ENCODE results near the gene SMAGP.
A peak's percentile ranks its signal among the peaks of the same experiment; 100 is the strongest.

Gene SMAGP

DNA sequence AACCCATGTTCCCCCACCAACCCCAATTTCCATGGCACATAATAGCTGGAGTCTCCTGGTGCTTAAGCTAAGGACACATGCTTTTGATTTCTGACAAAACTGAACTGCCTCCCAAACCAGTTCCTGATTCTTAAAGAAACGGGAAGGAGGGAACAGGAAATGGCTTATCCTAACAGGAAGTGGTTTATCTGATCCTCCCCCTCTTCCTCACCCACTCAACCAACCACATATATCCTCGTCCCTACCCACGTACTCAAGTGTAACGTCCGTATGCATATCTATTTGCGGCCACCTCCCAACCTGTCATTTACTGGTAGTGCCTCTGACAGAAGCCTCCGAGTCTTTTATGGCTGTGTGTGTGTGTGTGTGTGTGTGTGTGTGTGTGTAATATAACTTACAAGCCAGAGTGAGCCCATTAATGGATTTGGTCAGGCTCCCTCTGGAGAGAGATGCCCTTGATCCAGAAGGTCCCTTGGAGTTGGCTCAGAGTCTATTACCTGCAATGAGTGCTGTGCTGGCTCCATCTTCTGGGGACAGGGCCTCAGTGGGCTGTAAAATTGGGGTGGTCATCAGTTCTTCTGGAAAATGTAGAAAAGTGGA lies 23.9 kb downstream of the SMAGP start:
- TF ChIP-seq RAD21 (IDR thresholded peaks at IDR 0.05; ENCODE audit: low read depth) (peak; percentile 34), EGR1 (IDR thresholded peaks at IDR 0.05) (no peak), TCF12 (IDR thresholded peaks at IDR 0.05; ENCODE audit: low read depth) (no peak), YY1 (IDR thresholded peaks at IDR 0.05; ENCODE audit: low read depth) (no peak), ZBTB7A (IDR thresholded peaks at IDR 0.05; ENCODE audit: low read depth) (no peak), NFIC (IDR thresholded peaks at IDR 0.05) (no peak), MAX (IDR thresholded peaks at IDR 0.05) (no peak)

DNA sequence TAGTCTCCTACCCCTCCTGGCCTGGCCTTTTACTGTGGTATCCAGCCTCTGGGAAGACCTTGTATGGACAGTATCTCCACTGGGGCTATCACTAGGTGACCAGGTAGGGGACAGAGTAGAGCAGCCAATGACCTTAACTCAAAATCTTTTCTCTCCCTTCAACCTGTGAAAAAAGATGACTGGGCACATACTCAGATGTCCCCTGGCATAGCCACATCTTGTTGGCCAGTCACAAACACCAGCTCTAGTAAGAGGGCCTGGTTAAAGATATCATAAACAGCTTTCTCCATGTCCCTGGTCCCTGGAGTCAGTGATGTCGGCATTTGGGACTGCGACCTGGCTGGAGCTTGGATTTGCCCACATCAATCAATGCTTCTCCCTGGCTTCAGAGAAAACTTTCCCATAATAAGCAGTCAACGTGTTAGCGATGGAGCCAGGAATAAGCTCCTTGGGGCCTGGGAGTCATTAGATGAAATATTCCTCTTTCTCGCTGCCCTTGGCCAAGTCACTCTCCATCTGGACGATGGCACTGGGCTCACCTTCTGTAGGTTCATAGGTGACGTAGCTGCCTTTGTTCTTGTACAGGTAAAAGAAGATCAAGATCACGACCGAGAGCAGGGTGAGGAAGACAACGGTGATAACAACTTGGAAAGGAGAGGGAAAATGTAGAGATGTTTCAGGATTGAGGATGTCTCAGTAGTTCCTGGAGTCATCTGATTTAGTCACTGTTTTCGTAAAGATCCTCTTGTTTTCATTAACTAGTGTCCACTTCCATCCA lies 24.6 kb downstream of the SMAGP start:
- TF ChIP-seq, protein P1, sequence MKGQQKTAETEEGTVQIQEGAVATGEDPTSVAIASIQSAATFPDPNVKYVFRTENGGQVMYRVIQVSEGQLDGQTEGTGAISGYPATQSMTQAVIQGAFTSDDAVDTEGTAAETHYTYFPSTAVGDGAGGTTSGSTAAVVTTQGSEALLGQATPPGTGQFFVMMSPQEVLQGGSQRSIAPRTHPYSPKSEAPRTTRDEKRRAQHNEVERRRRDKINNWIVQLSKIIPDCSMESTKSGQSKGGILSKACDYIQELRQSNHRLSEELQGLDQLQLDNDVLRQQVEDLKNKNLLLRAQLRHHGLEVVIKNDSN (IDR thresholded peaks at IDR 0.05), result no peak
- TF ChIP-seq TCF12 (IDR thresholded peaks at IDR 0.05; ENCODE audit: low read depth) (no peak), CREB1 (IDR thresholded peaks at IDR 0.05; ENCODE audit: low read depth) (no peak), MAX (IDR thresholded peaks at IDR 0.05) (no peak)

GRCh38 chr12:51244269-51244668 lies 25.9 kb downstream of the SMAGP start:
- TF ChIP-seq TCF12 (IDR thresholded peaks at IDR 0.05; ENCODE audit: low read depth) (no peak), RAD21 (IDR thresholded peaks at IDR 0.05; ENCODE audit: low read depth) (no peak), MAX (IDR thresholded peaks at IDR 0.05) (no peak), TAF1 (IDR thresholded peaks at IDR 0.05; ENCODE audit: low read depth) (no peak), CREB1 (IDR thresholded peaks at IDR 0.05; ENCODE audit: low read depth) (no peak), FOXM1 (IDR thresholded peaks at IDR 0.05; ENCODE audit: borderline replicate concordance, low read depth) (no peak), EP300 (IDR thresholded peaks at IDR 0.05; ENCODE audit: borderline replicate concordance) (no peak), ZBTB7A (IDR thresholded peaks at IDR 0.05; ENCODE audit: low read depth) (no peak), NFIC (IDR thresholded peaks at IDR 0.05) (no peak), CEBPB (IDR thresholded peaks at IDR 0.05) (no peak), TEAD4 (IDR thresholded peaks at IDR 0.05) (no peak), YY1 (IDR thresholded peaks at IDR 0.05; ENCODE audit: low read depth) (no peak), REST (IDR thresholded peaks at IDR 0.05; ENCODE audit: low read depth) (no peak), EGR1 (IDR thresholded peaks at IDR 0.05) (no peak)
- TF ChIP-seq, protein P1 (IDR thresholded peaks at IDR 0.05), result no peak

DNA sequence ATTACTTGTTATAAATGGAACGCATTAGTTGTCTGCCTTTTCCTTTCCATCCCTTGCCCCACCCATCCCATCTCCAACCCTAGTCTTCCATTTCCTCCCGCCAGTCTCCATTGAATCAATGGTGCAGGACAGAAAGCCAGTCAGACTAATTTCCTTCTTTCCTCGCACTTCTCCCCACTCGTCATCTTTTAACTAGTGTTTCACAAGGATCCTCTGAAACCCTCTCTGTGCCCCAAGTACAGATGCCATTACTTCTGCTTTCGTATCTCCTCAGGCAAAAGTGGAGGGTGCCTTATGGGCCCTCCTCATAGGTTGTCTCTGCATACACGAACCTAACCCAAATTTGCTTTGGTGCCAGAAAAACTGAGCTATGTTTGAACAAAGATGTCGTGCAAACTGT lies 27.3 kb downstream of the SMAGP start:
- TF ChIP-seq ZBTB7A (IDR thresholded peaks at IDR 0.05; ENCODE audit: low read depth), result no peak
- no peak for TF ChIP-seq TEAD4 (IDR thresholded peaks at IDR 0.05)
- no peak for TF ChIP-seq MAX (IDR thresholded peaks at IDR 0.05)
- no peak for TF ChIP-seq FOXM1 (IDR thresholded peaks at IDR 0.05; ENCODE audit: borderline replicate concordance, low read depth)
- TF ChIP-seq REST (IDR thresholded peaks at IDR 0.05; ENCODE audit: low read depth), result no peak
- no peak for TF ChIP-seq RAD21 (IDR thresholded peaks at IDR 0.05; ENCODE audit: low read depth)
- TF ChIP-seq NFIC (IDR thresholded peaks at IDR 0.05), result no peak
- no peak for TF ChIP-seq EP300 (IDR thresholded peaks at IDR 0.05; ENCODE audit: borderline replicate concordance)
- TF ChIP-seq TCF12 (IDR thresholded peaks at IDR 0.05; ENCODE audit: low read depth), result no peak
- no peak for TF ChIP-seq TAF1 (IDR thresholded peaks at IDR 0.05; ENCODE audit: low read depth)
- TF ChIP-seq CEBPB (IDR thresholded peaks at IDR 0.05), result no peak
- no peak for TF ChIP-seq YY1 (IDR thresholded peaks at IDR 0.05; ENCODE audit: low read depth)
- TF ChIP-seq, protein P1 (IDR thresholded peaks at IDR 0.05), result no peak
- TF ChIP-seq EGR1 (IDR thresholded peaks at IDR 0.05), result no peak
- TF ChIP-seq CREB1 (IDR thresholded peaks at IDR 0.05; ENCODE audit: low read depth), result no peak

GRCh38 chr12:51242120-51242519 lies 28.1 kb downstream of the SMAGP start:
- TF ChIP-seq TEAD4 (IDR thresholded peaks at IDR 0.05) (no peak), REST (IDR thresholded peaks at IDR 0.05; ENCODE audit: low read depth) (no peak), RAD21 (IDR thresholded peaks at IDR 0.05; ENCODE audit: low read depth) (no peak), YY1 (IDR thresholded peaks at IDR 0.05; ENCODE audit: low read depth) (no peak), CREB1 (IDR thresholded peaks at IDR 0.05; ENCODE audit: low read depth) (no peak), EP300 (IDR thresholded peaks at IDR 0.05; ENCODE audit: borderline replicate concordance) (no peak)
